Right lobe of liver (tissue), 4 donors: ENCODE results near the gene ECE1.

ENCODE experiments used
- CTCF ChIP-seq, 4 donors: fragments of 200-600 bp in 3 of 4; fragments of 450-650 bp in 1 of 4; IDR thresholded peaks; one replicate each; pipeline versions ENCODE4 v1.5.1 to v1.8.0; 2016 to 2022; ENCODE audit warnings: antibody characterized with exemption in 4 of 4, mild to moderate bottlenecking in 2 of 4
- POLR2A ChIP-seq: fragments of 450-650 bp; IDR thresholded peaks from one replicate; pipeline ENCODE4 v1.6.1; 2017; ENCODE audit warnings: antibody characterized with exemption, mild to moderate bottlenecking
- donor health status: DM: no; HTN: no; CAD: no.
- donor health status: DM: no; HTN: no; CAD: no.
- donor health status: DM: no; HTN: yes; CAD: no.

- TF ChIP-seq CTCF (IDR thresholded peaks at IDR 0.05) (no peak), POLR2A (no peak)
These were observed 108.0 kb downstream of the ECE1 start for GRCh38 chr1:21182181-21182731.
